ENCODE results near the gene HK3. TPM values are rescaled to one million over a fixed set of nuclear protein-coding genes. Genes with fewer than 3 reads are reported as not detected.

The HK3 gene
- total and polyA plus RNA-seq, 4 experiments from 2014 or later: 1.5 to 3.1 TPM; not detected in 2

GRCh38 chr5:176897263-176897662 lies 1.9 kb downstream of the HK3 start:
- peaks cover 7 to 26% (median 15%) of the 10 kb centered on the region in 4 donors for H3K4me1 Mint-ChIP-seq
- H3K27me3 ChIP-seq (ENCODE audit: insufficient read depth, low read length): no peaks in the 10 kb centered on the region
- ChIA-PET POLR2A (ENCODE audit: partially characterized antibody) (no interaction called here), CTCF (ENCODE audit: partially characterized antibody) (no interaction called here)
- no peak overlapping the region for H3K27ac ChIP-seq (ENCODE audit: low read depth, low read length)
- no peak overlapping the region for H3K4me3 Mint-ChIP-seq
- H3K36me3 ChIP-seq (ENCODE audit: insufficient read depth, low read length): no peaks in the 10 kb centered on the region
- H3K27me3 Mint-ChIP-seq: no peaks in the 10 kb centered on the region
- H3K9me3 Mint-ChIP-seq: no peaks in the 10 kb centered on the region
- H3K4me1 ChIP-seq (ENCODE audit: insufficient read depth, low read length): peaks cover 10% of the 10 kb centered on the region
- H3K36me3 Mint-ChIP-seq: peaks cover 0 to 1% of the 10 kb centered on the region in 2 donors
- H3K4me3 ChIP-seq (ENCODE audit: low read length in 2 of 2): no peak overlapping the region
- intact Hi-C loops (cut with micrococcal nuclease): no loop called here
- no peak for DNase-seq
- no peaks in the 10 kb centered on the region for H3K9me3 ChIP-seq (ENCODE audit: control insufficient read depth in 1 of 2, low read length in 2 of 2)
- H3K27ac Mint-ChIP-seq: peak overlapping the region in 1 of 7 donors; percentile 6

GRCh38 chr5:176895831-176896230 lies 3.3 kb downstream of the HK3 start:
- Mint-ChIP-seq H3K27ac (no peak overlapping the region), H3K36me3 (no peaks in the 10 kb centered on the region), H3K9me3 (no peaks in the 10 kb centered on the region), H3K4me3 (no peak overlapping the region), H3K27me3 (peaks cover 0 to 5% of the 10 kb centered on the region in 2 donors), H3K4me1 (peaks cover 6 to 18% (median 14%) of the 10 kb centered on the region in 4 donors)
- ChIA-PET CTCF (ENCODE audit: partially characterized antibody) (no interaction called here), POLR2A (ENCODE audit: partially characterized antibody) (no interaction called here)
- Histone ChIP-seq H3K36me3 (ENCODE audit: insufficient read depth, low read length) (no peaks in the 10 kb centered on the region), H3K27me3 (ENCODE audit: insufficient read depth, low read length) (no peaks in the 10 kb centered on the region), H3K9me3 (ENCODE audit: control insufficient read depth in 1 of 2, low read length in 2 of 2) (no peaks in the 10 kb centered on the region), H3K4me1 (ENCODE audit: insufficient read depth, low read length) (peaks cover 10% of the 10 kb centered on the region), H3K27ac (ENCODE audit: low read depth, low read length) (no peak overlapping the region), H3K4me3 (ENCODE audit: low read length in 2 of 2) (no peak overlapping the region)
- DNase-seq: no peak
- intact Hi-C loops (cut with micrococcal nuclease): no loop called here

- DNase-seq: no peak
- Mint-ChIP-seq H3K4me1 (peaks cover 2 to 5% (median 4%) of the 10 kb centered on the region in 4 donors), H3K4me3 (no peak overlapping the region), H3K36me3 (no peaks in the 10 kb centered on the region), H3K9me3 (no peaks in the 10 kb centered on the region), H3K27me3 (peaks cover 0 to 5% of the 10 kb centered on the region in 2 donors), H3K27ac (no peak overlapping the region)
- CTCF ChIA-PET (ENCODE audit: partially characterized antibody): no interaction called here
- no peaks in the 10 kb centered on the region for H3K36me3 ChIP-seq (ENCODE audit: insufficient read depth, low read length)
- H3K4me1 ChIP-seq (ENCODE audit: insufficient read depth, low read length): peaks cover 5% of the 10 kb centered on the region
- no peaks in the 10 kb centered on the region for H3K9me3 ChIP-seq (ENCODE audit: control insufficient read depth in 1 of 2, low read length in 2 of 2)
- H3K4me3 ChIP-seq (ENCODE audit: low read length in 2 of 2): no peak overlapping the region
- no peak overlapping the region for H3K27ac ChIP-seq (ENCODE audit: low read depth, low read length)
- intact Hi-C loops (cut with micrococcal nuclease): no loop called here
- H3K27me3 ChIP-seq (ENCODE audit: insufficient read depth, low read length): no peaks in the 10 kb centered on the region
- POLR2A ChIA-PET (ENCODE audit: partially characterized antibody): interaction anchor here (0.7 kb wide), 1 partner anchor 80 kb away, joined by 5 read pairs; no protein-coding TSS in a partner anchor
These were observed 4.8 kb downstream of the HK3 start for GRCh38 chr5:176894298-176894697.

GRCh38 chr5:176892663-176893062 lies 6.5 kb downstream of the HK3 start:
- intact Hi-C loops (cut with micrococcal nuclease): no loop called here
- Histone ChIP-seq H3K4me3 (ENCODE audit: low read length in 2 of 2) (no peak overlapping the region), H3K9me3 (ENCODE audit: control insufficient read depth in 1 of 2, low read length in 2 of 2) (no peaks in the 10 kb centered on the region), H3K36me3 (ENCODE audit: insufficient read depth, low read length) (no peaks in the 10 kb centered on the region), H3K4me1 (ENCODE audit: insufficient read depth, low read length) (no peaks in the 10 kb centered on the region), H3K27me3 (ENCODE audit: insufficient read depth, low read length) (no peaks in the 10 kb centered on the region), H3K27ac (ENCODE audit: low read depth, low read length) (no peak overlapping the region)
- no peaks in the 10 kb centered on the region for H3K4me1 Mint-ChIP-seq
- no peak overlapping the region for H3K4me3 Mint-ChIP-seq
- H3K9me3 Mint-ChIP-seq: no peaks in the 10 kb centered on the region
- ChIA-PET POLR2A (ENCODE audit: partially characterized antibody) (no interaction called here), CTCF (ENCODE audit: partially characterized antibody) (no interaction called here)
- H3K27ac Mint-ChIP-seq: no peak overlapping the region
- no peak for DNase-seq
- H3K36me3 Mint-ChIP-seq: no peaks in the 10 kb centered on the region
- peaks cover 0 to 5% of the 10 kb centered on the region in 2 donors for H3K27me3 Mint-ChIP-seq

- POLR2A ChIA-PET (ENCODE audit: partially characterized antibody): no interaction called here
- Mint-ChIP-seq H3K9me3 (no peaks in the 10 kb centered on the region), H3K36me3 (no peaks in the 10 kb centered on the region), H3K27me3 (peaks cover 0 to 5% of the 10 kb centered on the region in 2 donors), H3K4me3 (no peak overlapping the region), H3K4me1 (no peaks in the 10 kb centered on the region), H3K27ac (no peak overlapping the region)
- no peaks in the 10 kb centered on the region for H3K4me1 ChIP-seq (ENCODE audit: insufficient read depth, low read length)
- no peak overlapping the region for H3K27ac ChIP-seq (ENCODE audit: low read depth, low read length)
- no peaks in the 10 kb centered on the region for H3K36me3 ChIP-seq (ENCODE audit: insufficient read depth, low read length)
- intact Hi-C loops (cut with micrococcal nuclease): no loop called here
- no peaks in the 10 kb centered on the region for H3K27me3 ChIP-seq (ENCODE audit: insufficient read depth, low read length)
- no peaks in the 10 kb centered on the region for H3K9me3 ChIP-seq (ENCODE audit: control insufficient read depth in 1 of 2, low read length in 2 of 2)
- no peak for DNase-seq
- H3K4me3 ChIP-seq (ENCODE audit: low read length in 2 of 2): no peak overlapping the region
- CTCF ChIA-PET (ENCODE audit: partially characterized antibody): no interaction called here
These were observed 7.7 kb downstream of the HK3 start for GRCh38 chr5:176891331-176891958.

GRCh38 chr5:176890455-176891330 lies 8.5 kb downstream of the HK3 start:
- no peaks in the 10 kb centered on the region for H3K27me3 ChIP-seq (ENCODE audit: insufficient read depth, low read length)
- CTCF ChIA-PET (ENCODE audit: partially characterized antibody): no interaction called here
- H3K36me3 Mint-ChIP-seq: no peaks in the 10 kb centered on the region
- no peaks in the 10 kb centered on the region for H3K9me3 ChIP-seq (ENCODE audit: control insufficient read depth in 1 of 2, low read length in 2 of 2)
- H3K4me1 ChIP-seq (ENCODE audit: insufficient read depth, low read length): no peaks in the 10 kb centered on the region
- no peak overlapping the region for H3K27ac ChIP-seq (ENCODE audit: low read depth, low read length)
- DNase-seq: no peak
- H3K27ac Mint-ChIP-seq: no peak overlapping the region
- H3K9me3 Mint-ChIP-seq: no peaks in the 10 kb centered on the region
- peaks cover 0 to 5% of the 10 kb centered on the region in 2 donors for H3K27me3 Mint-ChIP-seq
- no peak overlapping the region for H3K4me3 Mint-ChIP-seq
- no peaks in the 10 kb centered on the region for H3K36me3 ChIP-seq (ENCODE audit: insufficient read depth, low read length)
- no peaks in the 10 kb centered on the region for H3K4me1 Mint-ChIP-seq
- POLR2A ChIA-PET (ENCODE audit: partially characterized antibody): no interaction called here
- no peak overlapping the region for H3K4me3 ChIP-seq (ENCODE audit: low read length in 2 of 2)
- intact Hi-C loops (cut with micrococcal nuclease): no loop called here

- Histone ChIP-seq H3K4me3 (ENCODE audit: low read length in 2 of 2) (no peak overlapping the region), H3K27ac (ENCODE audit: low read depth, low read length) (no peak overlapping the region), H3K9me3 (ENCODE audit: control insufficient read depth in 1 of 2, low read length in 2 of 2) (no peaks in the 10 kb centered on the region), H3K4me1 (ENCODE audit: insufficient read depth, low read length) (no peaks in the 10 kb centered on the region), H3K36me3 (ENCODE audit: insufficient read depth, low read length) (no peaks in the 10 kb centered on the region), H3K27me3 (ENCODE audit: insufficient read depth, low read length) (no peaks in the 10 kb centered on the region)
- Mint-ChIP-seq H3K36me3 (no peaks in the 10 kb centered on the region), H3K9me3 (no peaks in the 10 kb centered on the region), H3K27ac (peak overlapping the region in 1 of 7 donors; percentile 2), H3K27me3 (peaks cover 0 to 5% of the 10 kb centered on the region in 2 donors), H3K4me1 (peaks cover 0 to 5% (median 2%) of the 10 kb centered on the region in 4 donors), H3K4me3 (no peak overlapping the region)
- ChIA-PET CTCF (ENCODE audit: partially characterized antibody) (no interaction called here), POLR2A (ENCODE audit: partially characterized antibody) (no interaction called here)
- intact Hi-C loops (cut with micrococcal nuclease): no loop called here
- DNase-seq: no peak
These were observed 9.5 kb downstream of the HK3 start for GRCh38 chr5:176889321-176890280.

All from CD4-positive, alpha-beta memory T cell (primary cell).